ENCODE data around the gene ACSF2.
A peak's percentile ranks its signal among the peaks of the same experiment; 100 is the strongest.

ACSF2 gene

GRCh38 chr17:50499721-50500120, 73.7 kb downstream of the ACSF2 start:
- DNase-seq (ENCODE audit: low read depth in 2 of 2): no peak

GRCh38 chr17:50501054-50501453, 75.0 kb downstream of the ACSF2 start:
- no peak for DNase-seq (ENCODE audit: low read depth in 2 of 2)

- no peak for DNase-seq (ENCODE audit: low read depth in 2 of 2)
These were observed 76.4 kb downstream of the ACSF2 start for GRCh38 chr17:50502301-50502990.

- DNase-seq (ENCODE audit: low read depth in 2 of 2): no peak
These were observed 79.6 kb downstream of the ACSF2 start for GRCh38 chr17:50505591-50506130.

DNA sequence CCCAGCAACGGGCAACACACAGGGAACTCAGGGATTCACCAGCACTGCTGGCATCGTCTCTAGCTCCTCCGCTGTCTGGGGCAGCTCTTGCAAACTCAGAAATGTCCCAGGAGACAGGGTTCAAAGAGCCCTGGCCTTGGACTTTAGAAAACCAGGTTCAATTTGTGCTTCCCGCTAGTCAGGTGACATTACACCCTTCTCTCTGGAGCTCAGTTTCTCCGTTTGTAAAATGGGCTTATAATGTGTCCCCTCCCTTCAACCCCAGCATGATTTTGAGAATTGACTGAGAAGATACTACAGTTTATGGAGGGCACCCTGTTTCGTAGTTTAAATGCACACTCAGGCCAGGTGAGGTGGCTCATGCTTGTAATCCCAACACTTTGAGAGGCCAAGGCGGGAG, 80.3 kb downstream of the ACSF2 start:
- DNase-seq (ENCODE audit: low read depth in 2 of 2): no peak

DNA sequence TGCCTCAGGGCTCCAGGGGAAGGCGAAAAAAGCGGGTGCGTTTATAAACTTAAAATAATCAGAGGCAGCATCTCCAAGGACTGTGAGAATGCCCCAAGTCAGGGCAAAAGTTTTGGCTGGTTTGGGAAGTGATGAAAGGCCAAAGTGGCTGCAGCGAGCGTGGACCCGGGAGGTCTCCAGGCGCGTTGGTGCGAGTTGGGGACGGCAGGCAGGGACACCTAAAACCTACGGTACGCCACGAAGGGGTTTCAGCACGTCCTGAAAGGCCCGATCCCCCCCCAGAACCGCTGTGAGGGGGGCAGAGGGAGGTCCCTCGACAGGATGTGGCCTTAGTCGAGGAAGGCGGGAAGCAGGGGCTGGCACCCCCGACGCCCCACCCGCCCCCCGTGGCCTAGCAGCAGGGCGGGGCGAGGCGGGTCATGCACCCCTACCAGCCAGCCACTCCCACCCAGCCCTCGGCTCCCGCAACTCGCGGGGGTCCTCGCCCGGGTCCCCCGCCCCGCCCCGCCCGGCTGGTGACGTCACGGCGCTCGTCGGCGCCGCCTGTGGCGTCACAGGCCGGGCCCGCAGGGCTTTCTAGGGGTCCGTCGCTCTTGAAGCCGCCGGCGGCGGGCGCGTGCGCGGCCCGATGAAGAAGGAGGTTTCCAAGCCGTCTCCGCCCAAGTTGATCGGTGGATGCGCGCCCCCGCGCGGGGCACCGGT, 82.0 kb downstream of the ACSF2 start, which contains the start of gene MYCBPAP:
TSS of gene MYCBPAP (plus strand) at position 569 of the 702 bp plus-strand sequence. CDS start 236 bp downstream, outside the sequence.
- DNase-seq (ENCODE audit: low read depth in 2 of 2): peak; percentile 64 to 77

GRCh38 chr17:50508573-50509460, 82.8 kb downstream of the ACSF2 start:
- DNase-seq (ENCODE audit: low read depth in 2 of 2): no peak

- DNase-seq (ENCODE audit: low read depth in 2 of 2): peak in 1 of 2 experiments; percentile 42
These were observed 85.0 kb downstream of the ACSF2 start for GRCh38 chr17:50511058-50511457.

DNA sequence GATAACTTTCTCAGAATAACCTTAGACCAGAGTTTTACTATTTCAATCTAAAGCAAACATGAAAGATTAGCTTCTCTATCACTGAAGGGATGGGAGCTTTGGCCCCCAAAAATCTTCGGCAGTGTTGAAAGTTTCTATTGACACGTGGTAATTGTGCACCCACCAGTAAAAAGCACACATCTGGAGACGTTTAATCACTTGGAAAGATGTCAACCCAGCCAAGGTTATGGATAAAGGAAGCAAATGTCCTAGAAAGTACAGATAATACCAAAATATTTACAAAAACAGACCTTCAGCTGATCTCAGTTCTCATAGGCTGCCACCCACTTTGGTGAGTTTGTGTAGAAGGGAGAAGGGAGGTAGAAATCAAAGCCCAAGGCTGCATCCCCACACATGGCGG, 87.5 kb downstream of the ACSF2 start:
- no peak for DNase-seq (ENCODE audit: low read depth in 2 of 2)

GRCh38 chr17:50514388-50514787, 88.4 kb downstream of the ACSF2 start:
- DNase-seq (ENCODE audit: low read depth in 2 of 2): no peak

DNA sequence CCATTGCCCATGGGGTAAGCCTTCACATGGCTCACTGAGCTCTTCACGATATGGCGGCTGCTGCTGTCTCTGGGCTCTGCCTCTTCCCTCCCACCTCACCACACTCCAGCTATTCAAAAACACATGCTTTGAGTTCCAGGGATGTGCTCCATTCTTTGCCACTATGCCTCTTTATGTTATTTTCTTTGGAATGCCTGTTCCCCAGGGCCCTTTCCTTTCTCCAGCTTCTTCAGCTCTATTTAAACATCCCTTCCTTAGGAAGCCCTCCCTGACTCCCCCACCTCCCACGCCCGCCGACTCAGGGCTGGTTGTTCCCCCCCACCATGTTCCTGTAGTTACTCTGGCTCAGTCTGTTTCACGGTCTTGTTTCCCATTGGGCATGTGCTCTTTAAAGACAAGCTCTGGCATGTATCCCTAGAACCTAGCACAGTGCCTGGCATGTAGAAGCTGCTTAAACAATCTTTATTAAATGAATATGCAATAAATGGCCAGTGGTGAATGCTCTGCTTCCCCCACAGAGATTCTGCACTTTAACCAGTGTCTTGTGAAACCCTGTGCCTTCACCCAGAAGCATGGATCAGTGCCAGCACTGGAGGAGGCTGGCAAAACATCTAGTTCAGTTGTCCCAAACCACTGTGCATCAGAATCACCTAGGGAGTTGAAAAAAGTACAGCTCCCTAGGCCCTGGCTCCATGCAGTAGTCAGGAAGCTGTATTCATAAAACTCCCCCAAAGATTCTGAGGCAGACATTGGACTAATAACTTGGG, 89.1 kb downstream of the ACSF2 start:
- no peak for DNase-seq (ENCODE audit: low read depth in 2 of 2)

DNA sequence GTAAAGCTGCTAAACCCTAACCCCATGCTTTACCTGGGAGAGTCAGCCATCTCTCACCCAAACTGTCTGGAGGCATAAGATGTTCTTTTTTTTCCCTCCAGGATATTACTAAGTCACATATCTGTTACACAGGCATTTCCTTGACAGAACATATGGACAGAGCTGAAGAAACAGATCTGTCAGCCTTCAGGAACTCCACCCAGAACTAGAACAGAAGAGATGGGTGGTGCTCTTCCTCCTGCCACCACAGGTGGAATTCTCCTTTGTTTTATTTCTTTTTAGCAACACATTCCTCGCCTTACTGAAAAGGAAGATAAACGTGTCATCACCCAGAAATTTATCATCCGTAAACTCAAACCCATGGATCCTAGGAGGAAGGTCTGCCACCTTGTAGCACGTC, 91.0 kb downstream of the ACSF2 start:
- DNase-seq (ENCODE audit: low read depth in 2 of 2): no peak

DNA sequence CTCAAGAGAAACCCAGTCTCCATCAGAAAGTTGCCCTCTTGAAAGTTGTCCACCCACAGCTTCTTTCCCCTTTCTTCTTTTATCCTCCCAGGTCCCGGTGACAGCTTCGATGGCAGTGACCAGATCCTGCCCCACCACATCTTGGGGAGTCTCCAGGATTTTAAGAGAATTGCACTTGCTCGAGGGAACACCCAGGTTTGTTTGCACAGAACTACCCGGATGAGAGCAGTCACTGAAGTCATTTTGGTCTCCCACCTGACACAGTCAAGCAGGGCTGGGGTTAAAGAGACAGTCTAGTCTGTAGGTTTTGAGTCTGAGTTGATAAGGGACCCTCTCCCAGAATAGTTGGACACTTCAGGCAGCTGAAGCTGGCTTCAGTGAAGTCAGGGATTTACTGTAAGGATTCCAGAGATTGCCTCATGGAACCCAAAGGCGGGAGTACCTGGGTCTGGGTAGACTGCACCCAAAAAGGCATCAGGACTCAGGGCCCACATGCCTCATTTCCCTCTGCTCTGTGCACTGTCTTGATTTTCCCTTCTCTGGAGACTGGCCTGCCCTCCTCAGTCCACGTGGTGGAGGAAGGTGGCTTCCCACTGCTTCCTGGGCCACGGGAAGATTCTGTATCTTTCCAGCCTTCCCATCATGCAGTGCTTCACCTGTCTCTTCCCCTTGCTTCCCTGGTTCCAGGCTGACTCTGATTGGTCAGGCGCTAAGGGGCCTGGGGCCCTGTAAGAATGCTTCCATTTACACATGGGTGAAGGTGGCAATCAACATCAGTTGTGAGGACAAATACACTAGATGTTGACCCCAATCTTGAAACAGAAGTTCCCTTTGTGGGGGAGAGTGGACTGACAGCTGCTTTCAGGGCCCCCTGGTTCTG, 91.7 kb downstream of the ACSF2 start:
- no peak for DNase-seq (ENCODE audit: low read depth in 2 of 2)

GRCh38 chr17:50518384-50519023, 92.5 kb downstream of the ACSF2 start:
- DNase-seq (ENCODE audit: low read depth in 2 of 2): no peak

GRCh38 chr17:50519141-50519834, 93.3 kb downstream of the ACSF2 start:
- no peak for DNase-seq (ENCODE audit: low read depth in 2 of 2)

- no peak for DNase-seq (ENCODE audit: low read depth in 2 of 2)
These were observed 94.5 kb downstream of the ACSF2 start for GRCh38 chr17:50520483-50520882.

DNA sequence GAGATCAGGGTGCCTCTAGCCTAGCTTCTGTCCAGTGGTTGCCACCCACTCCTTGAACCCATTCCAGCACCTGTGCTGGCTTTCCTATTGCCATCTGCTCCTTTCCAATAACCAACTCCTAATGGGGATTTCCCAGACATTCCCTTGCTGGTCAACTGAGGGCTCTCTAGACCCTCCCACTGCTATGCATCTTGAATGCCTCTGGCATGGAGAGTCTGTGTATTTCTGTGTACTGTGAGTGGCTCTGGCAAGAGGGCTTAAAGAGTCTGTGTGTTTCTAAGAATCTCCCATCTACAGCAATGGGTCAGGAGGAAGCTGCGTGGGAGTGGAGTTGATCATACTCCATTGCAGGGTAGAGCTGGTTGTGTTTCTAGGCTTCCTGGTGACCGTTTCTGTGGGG, 95.5 kb downstream of the ACSF2 start:
- no peak for DNase-seq (ENCODE audit: low read depth in 2 of 2)

- DNase-seq (ENCODE audit: low read depth in 2 of 2): no peak
These were observed 96.7 kb downstream of the ACSF2 start for GRCh38 chr17:50522766-50523165.

DNA sequence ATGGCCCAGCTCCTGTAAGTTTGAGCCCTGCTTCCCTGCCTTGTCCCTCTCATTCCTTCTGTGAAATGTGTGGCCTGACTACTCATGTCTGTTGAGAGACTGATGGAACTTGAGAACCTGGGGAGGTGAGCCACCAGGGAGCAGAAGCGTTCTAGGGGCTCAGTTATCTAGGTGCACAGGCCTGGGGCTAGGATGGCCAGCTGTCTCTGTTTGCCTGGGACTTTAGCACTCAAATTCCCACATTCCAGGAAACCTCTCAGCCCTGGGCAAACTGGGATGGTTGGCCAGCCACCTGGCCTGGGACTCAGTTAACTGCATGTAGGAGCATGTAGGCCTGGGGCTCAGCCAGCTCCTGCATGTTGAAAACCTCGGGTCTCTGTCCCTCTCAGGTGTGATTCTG, 97.2 kb downstream of the ACSF2 start:
- no peak for DNase-seq (ENCODE audit: low read depth in 2 of 2)

Measured in stimulated activated CD4-positive, alpha-beta T cell treated with anti-CD3 and anti-CD28 coated beads, Interleukin-12 subunit alpha, Interleukin-12 subunit beta, amount 100 ng/mL, for 24 hours (primary cell).